HepG2 (cell line): ENCODE data around the gene LOXL4. TPM values are rescaled to one million over a fixed set of nuclear protein-coding genes. Genes with fewer than 3 reads are reported as not detected.

Experiments used
- ATAC-seq: fragments of 200-7000 bp; cut with Tn5 transposase; 3 replicates; pipeline ENCODE4 v1.9.1; 2020; ENCODE audit warnings: mild to moderate bottlenecking, moderate library complexity
- BruUV-seq: library from RNA; stranded (reverse); fragments of 400-500 nt; replicated peaks from 2 replicates; lab custom pipeline; 2021; lab: Mats Ljungman, UMichigan
- CTCF ChIA-PET: fragments of 300-600 bp; formaldehyde crosslinking; extraction: SDS; loops from one replicate; lab custom pipeline; 2021; ENCODE audit warnings: low total read pairs, inconsistent platforms, low intra/inter-chr PET ratio; lab: Yijun Ruan, JAX
- POLR2A ChIA-PET: fragments of 350-600 bp; sonication (Branson Sonifier 250); formaldehyde crosslinking; loops from one replicate; lab custom pipeline; 2020; ENCODE audit warnings: antibody characterized with exemption, inconsistent platforms; lab: Yijun Ruan, JAX
- DNase-seq: peaks from one replicate; pipeline ENCODE4 v3.0.0-alpha.2; 2015; ENCODE audit warnings: low spot score
- FAIRE-seq: peaks from 3 replicates; lab custom pipeline; 2011; peaks lifted over from hg19 to GRCh38; lab: Jason Lieb, UNC
- H2AFZ ChIP-seq: one replicate; pipeline ENCODE4 v1.6.1; 2011; ENCODE audit warnings: low read length, inconsistent platforms
- H3K27ac ChIP-seq: fragments of 300-600 bp; 3 replicates; pipeline ENCODE4 v1.8.0; 2011; ENCODE audit warnings: mixed run types, mild to moderate bottlenecking, mixed read lengths, low read length, inconsistent platforms; ENCODE audit not compliant: insufficient read depth; ENCODE audit errors: extremely low read length
- H3K27me3 ChIP-seq, 2 experiments: fragments of 200-600 bp in 1 of 2; 2 replicates in 1 of 2; 3 replicates in 1 of 2; pipeline versions ENCODE4 v1.6.0 to v1.8.0; 2011; ENCODE audit warnings: low read length in 2 of 2, mild to moderate bottlenecking in 2 of 2, moderate library complexity in 2 of 2, inconsistent platforms in 1 of 2; ENCODE audit not compliant: insufficient read depth in 2 of 2, control insufficient read depth in 1 of 2
- H3K36me3 ChIP-seq, 2 experiments: fragments of 200-600 bp in 1 of 2; replicated peaks in 1 of 2; 2 replicates in 1 of 2; 3 replicates in 1 of 2; pipeline versions ENCODE4 v1.5.1 to v1.8.0; 2011; ENCODE audit warnings: low read length in 2 of 2, inconsistent platforms in 1 of 2; ENCODE audit not compliant: insufficient read depth in 2 of 2, control insufficient read depth in 1 of 2
- H3K4me1 ChIP-seq: 2 replicates; pipeline ENCODE4 v1.5.1; 2012; ENCODE audit warnings: low read length, inconsistent platforms; ENCODE audit not compliant: insufficient read depth
- H3K4me2 ChIP-seq: 2 replicates; pipeline ENCODE4 v1.6.0; 2011; ENCODE audit warnings: low read depth, low read length, inconsistent platforms
- H3K4me3 ChIP-seq, 3 experiments: fragments of 200-600 bp in 1 of 3; sonication (generic), shearing (Covaris generic) in 1 of 3; replicated peaks in 1 of 3; 2 replicates each; pipeline ENCODE4 v1.5.1; 2011 to 2016; ENCODE audit warnings: low read length in 3 of 3, inconsistent platforms in 2 of 3, low read depth in 2 of 3, mild to moderate bottlenecking in 2 of 3, control low read depth in 1 of 3, mixed read lengths in 1 of 3; ENCODE audit not compliant: insufficient read depth in 1 of 3
- H3K79me2 ChIP-seq: one replicate; pipeline ENCODE4 v1.6.1; 2011; ENCODE audit warnings: low read length, inconsistent platforms; ENCODE audit not compliant: insufficient read depth
- H3K9ac ChIP-seq: 2 replicates; pipeline ENCODE4 v1.6.0; 2011; ENCODE audit warnings: mild to moderate bottlenecking, low read depth, low read length, inconsistent platforms; ENCODE audit not compliant: insufficient read depth
- H3K9me3 ChIP-seq: 2 replicates; pipeline ENCODE4 v1.5.1; 2012; ENCODE audit warnings: mild to moderate bottlenecking, low read length
- H4K20me1 ChIP-seq: 2 replicates; pipeline ENCODE4 v1.6.0; 2011; ENCODE audit warnings: inconsistent platforms, mild to moderate bottlenecking, low read length, moderate library complexity; ENCODE audit not compliant: insufficient read depth
- ARID2 ChIP-seq: sonication (generic); formaldehyde crosslinking; IDR thresholded peaks from 2 replicates; pipeline ENCODE4 v1.8.1; 2022; ENCODE audit warnings: mild to moderate bottlenecking, missing genetic modification reagents, borderline replicate concordance
- BCL6 ChIP-seq: IDR thresholded peaks from 2 replicates; pipeline ENCODE4 v1.6.1; 2016; ENCODE audit warnings: missing genetic modification reagents, missing compliant biosample characterization
- CBX5 ChIP-seq: sonication (generic); formaldehyde crosslinking; IDR thresholded peaks from 2 replicates; pipeline ENCODE4 v1.4.0; 2020; ENCODE audit warnings: missing genetic modification reagents, borderline replicate concordance
- CHCHD3 ChIP-seq: sonication (generic); formaldehyde crosslinking; IDR thresholded peaks from 2 replicates; pipeline ENCODE4 v1.8.0; 2022; ENCODE audit warnings: mild to moderate bottlenecking, missing genetic modification reagents, moderate library complexity
- FOXA1 ChIP-seq, 2 experiments: fragments of 450-650 bp in 1 of 2; sonication (generic) in 1 of 2; formaldehyde crosslinking in 1 of 2; IDR thresholded peaks; 2 replicates each; pipeline versions ENCODE4 v1.4.0 to v1.6.1; 2016 to 2020; ENCODE audit warnings: missing genetic modification reagents in 1 of 2
- FOXO1 ChIP-seq: sonication (generic); formaldehyde crosslinking; IDR thresholded peaks from 2 replicates; pipeline ENCODE4 v1.4.0; 2020; ENCODE audit warnings: missing genetic modification reagents
- PPARG ChIP-seq: conservative IDR thresholded peaks from 2 replicates; pipeline ENCODE4 v1.6.1; 2016; ENCODE audit warnings: missing biosample characterization, missing genetic modification reagents
- RAD21 ChIP-seq: fragments of 450-650 bp; formaldehyde crosslinking; IDR thresholded peaks from 2 replicates; pipeline ENCODE4 v1.5.0; 2020; ENCODE audit warnings: mild to moderate bottlenecking
- TGIF2 ChIP-seq: IDR thresholded peaks from 2 replicates; pipeline ENCODE4 v1.6.1; 2016; ENCODE audit warnings: control low read depth, missing compliant biosample characterization
- TRIM24 ChIP-seq: sonication (generic); formaldehyde crosslinking; IDR thresholded peaks from 2 replicates; pipeline ENCODE4 v1.8.0; 2022; ENCODE audit warnings: mild to moderate bottlenecking, missing genetic modification reagents
- XRCC5 ChIP-seq: fragments of 200-400 bp; formaldehyde crosslinking; optimal IDR thresholded peaks from 2 replicates; pipeline ENCODE3; 2017; ENCODE audit warnings: mild to moderate bottlenecking, low read length
- ZFX ChIP-seq: sonication (generic); formaldehyde crosslinking; IDR thresholded peaks from 2 replicates; pipeline ENCODE4 v1.4.0; 2020; ENCODE audit warnings: mild to moderate bottlenecking, low read depth, missing genetic modification reagents, moderate library complexity
- ZNF329 ChIP-seq: sonication (generic); formaldehyde crosslinking; IDR thresholded peaks from 2 replicates; pipeline ENCODE4 v1.9.0; 2021; ENCODE audit warnings: low read depth, mild to moderate bottlenecking, missing genetic modification reagents
- ZNF337 ChIP-seq: sonication (generic); formaldehyde crosslinking; IDR thresholded peaks from 2 replicates; pipeline ENCODE4 v1.5.1; 2020; ENCODE audit warnings: missing genetic modification reagents, low read depth, mild to moderate bottlenecking, borderline replicate concordance
- ZNF44 ChIP-seq: sonication (generic); formaldehyde crosslinking; IDR thresholded peaks from 2 replicates; pipeline ENCODE4 v1.5.1; 2020; ENCODE audit warnings: mild to moderate bottlenecking, missing genetic modification reagents
- ZNF567 ChIP-seq: sonication (generic); formaldehyde crosslinking; IDR thresholded peaks from 2 replicates; pipeline ENCODE4 v1.8.1; 2023; ENCODE audit warnings: mild to moderate bottlenecking, missing genetic modification reagents, borderline replicate concordance
- WGBS: methylation state at CpG from one replicate; pipeline ENCODE4 v1.1.6; 2017; ENCODE audit warnings: low lambda C conversion rate; 5-methylcytosine and 5-hydroxymethylcytosine counted together
- in situ Hi-C: cut with HindIII; loops from 2 replicates; pipeline ENCODE4 v1.10.0; 2017; ENCODE audit warnings: low pct_unique_long_range_greater_than_20kb; ENCODE audit not compliant: extremely low pct_ligation_motif_present
- intact Hi-C: fragments of 100-400 bp; cut with micrococcal nuclease; formaldehyde crosslinking; loops from one replicate; pipeline ENCODE4 v1.10.0; 2022; ENCODE audit not compliant: unreplicated experiment
- polyA plus RNA-seq, 8 experiments: library from polyadenylated mRNA; depleted of rRNA in 3 of 8; stranded (reverse) in 7 of 8; unstranded in 1 of 8; fragments of >200 nt; fragmentation: Illumina TruSeq in 4 of 8; extraction: Trizol in 4 of 8; gene quantifications; 2 replicates each; pipeline versions ENCODE4 v1.2.1 to v1.2.3, GENCODE V29; 2011 to 2016; ENCODE audit warnings: low read depth in 4 of 8, missing spikeins in 1 of 8, mixed read lengths in 1 of 8; ENCODE audit not compliant: insufficient read depth in 1 of 8
- total RNA-seq, 5 experiments: library from RNA; depleted of rRNA; stranded (reverse); fragments of >200 nt; fragmentation: Illumina TruSeq; extraction: Trizol; gene quantifications; 2 replicates each; pipeline ENCODE4 v1.2.3, GENCODE V29; 2016; ENCODE audit warnings: low read depth in 1 of 5
- TF ChIP-seq, protein P1 (sequence below): sonication (generic); formaldehyde crosslinking; IDR thresholded peaks from 2 replicates; pipeline ENCODE4 v1.5.0; 2020; ENCODE audit warnings: mild to moderate bottlenecking, missing genetic modification reagents
- TF ChIP-seq, protein P2 (sequence below): sonication (generic); formaldehyde crosslinking; IDR thresholded peaks from 2 replicates; pipeline ENCODE4 v1.4.0; 2020; ENCODE audit warnings: mild to moderate bottlenecking, missing genetic modification reagents
- TF ChIP-seq, protein P3 (sequence below): sonication (generic); formaldehyde crosslinking; IDR thresholded peaks from 2 replicates; pipeline ENCODE4 v1.4.0; 2020; ENCODE audit warnings: missing genetic modification reagents

LOXL4 gene
- total and polyA plus RNA-seq, 2 of the 13 experiments (the other 11 are each of a cell fraction or from before 2014, with no cell fraction given): 8.8 to 21.1 TPM

DNA sequence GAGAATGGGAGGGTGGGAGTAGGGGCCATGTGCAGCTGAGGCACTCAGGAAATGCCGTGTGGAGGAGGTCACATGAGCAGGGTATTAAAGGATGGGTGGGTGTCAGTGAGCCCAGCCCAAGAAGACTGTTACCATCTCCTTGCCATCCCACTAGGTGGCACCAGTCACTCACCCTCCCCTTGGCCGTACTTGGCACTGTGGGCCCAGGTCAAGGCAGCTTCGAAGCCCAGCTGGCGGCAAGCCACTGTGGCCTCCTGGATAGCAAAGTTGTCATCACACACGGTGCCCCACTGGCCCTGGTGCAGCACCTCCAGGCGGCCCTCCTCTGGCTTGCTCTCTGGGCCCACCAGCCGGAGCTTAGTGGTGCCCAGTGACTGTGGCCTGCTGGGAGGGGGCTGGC is 5.4 kb downstream of the LOXL4 start:
- DNase-seq: no peak
- Histone ChIP-seq H4K20me1 (no peaks in the 10 kb centered on the region), H3K4me3 (no peak overlapping the region), H3K36me3 (no peaks in the 10 kb centered on the region), H3K79me2 (no peaks in the 10 kb centered on the region), H3K4me2 (no peak overlapping the region), H3K27me3 (no peaks in the 10 kb centered on the region), H3K9me3 (no peaks in the 10 kb centered on the region), H3K27ac (no peak overlapping the region), H2AFZ (no peak overlapping the region), H3K4me1 (peaks cover 51% of the 10 kb centered on the region), H3K9ac (no peak overlapping the region)
- peak; percentile 54 for ATAC-seq
- WGBS: 65% methylated on average over 6 of the region's 7 CpGs
- FAIRE-seq: peak; percentile 8
- in situ Hi-C loops (no loop called here), intact Hi-C loops (loop anchor here (1.0 kb wide), 1 partner anchor 47 kb away; no protein-coding TSS in a partner anchor)
- POLR2A ChIA-PET: interaction anchor here (1.6 kb wide), 1 partner anchor 47 kb away, joined by 4 read pairs; no protein-coding TSS in a partner anchor
- BruUV-seq: no TSS peak
- CTCF ChIA-PET: interaction anchor here (2.6 kb wide), 1 partner anchor 46 kb away, joined by 35 read pairs; no protein-coding TSS in a partner anchor
- peak; percentile 41; the same call in 1 of the 2 replicates for TF ChIP-seq ZFX (CRISPR knock-in tag)
- no peak for TF ChIP-seq PPARG (CRISPR knock-in tag)
- no peak for TF ChIP-seq ARID2
- no peak for TF ChIP-seq ZNF44
- TF ChIP-seq, protein P1, sequence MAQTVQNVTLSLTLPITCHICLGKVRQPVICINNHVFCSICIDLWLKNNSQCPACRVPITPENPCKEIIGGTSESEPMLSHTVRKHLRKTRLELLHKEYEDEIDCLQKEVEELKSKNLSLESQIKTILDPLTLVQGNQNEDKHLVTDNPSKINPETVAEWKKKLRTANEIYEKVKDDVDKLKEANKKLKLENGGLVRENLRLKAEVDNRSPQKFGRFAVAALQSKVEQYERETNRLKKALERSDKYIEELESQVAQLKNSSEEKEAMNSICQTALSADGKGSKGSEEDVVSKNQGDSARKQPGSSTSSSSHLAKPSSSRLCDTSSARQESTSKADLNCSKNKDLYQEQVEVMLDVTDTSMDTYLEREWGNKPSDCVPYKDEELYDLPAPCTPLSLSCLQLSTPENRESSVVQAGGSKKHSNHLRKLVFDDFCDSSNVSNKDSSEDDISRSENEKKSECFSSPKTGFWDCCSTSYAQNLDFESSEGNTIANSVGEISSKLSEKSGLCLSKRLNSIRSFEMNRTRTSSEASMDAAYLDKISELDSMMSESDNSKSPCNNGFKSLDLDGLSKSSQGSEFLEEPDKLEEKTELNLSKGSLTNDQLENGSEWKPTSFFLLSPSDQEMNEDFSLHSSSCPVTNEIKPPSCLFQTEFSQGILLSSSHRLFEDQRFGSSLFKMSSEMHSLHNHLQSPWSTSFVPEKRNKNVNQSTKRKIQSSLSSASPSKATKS (CRISPR knock-in tag): no peak
- peak; percentile 55; the same call in 1 of the 2 replicates for TF ChIP-seq CBX5 (CRISPR knock-in tag)
- TF ChIP-seq ZNF337 (CRISPR knock-in tag): no peak
- TF ChIP-seq, protein P2, sequence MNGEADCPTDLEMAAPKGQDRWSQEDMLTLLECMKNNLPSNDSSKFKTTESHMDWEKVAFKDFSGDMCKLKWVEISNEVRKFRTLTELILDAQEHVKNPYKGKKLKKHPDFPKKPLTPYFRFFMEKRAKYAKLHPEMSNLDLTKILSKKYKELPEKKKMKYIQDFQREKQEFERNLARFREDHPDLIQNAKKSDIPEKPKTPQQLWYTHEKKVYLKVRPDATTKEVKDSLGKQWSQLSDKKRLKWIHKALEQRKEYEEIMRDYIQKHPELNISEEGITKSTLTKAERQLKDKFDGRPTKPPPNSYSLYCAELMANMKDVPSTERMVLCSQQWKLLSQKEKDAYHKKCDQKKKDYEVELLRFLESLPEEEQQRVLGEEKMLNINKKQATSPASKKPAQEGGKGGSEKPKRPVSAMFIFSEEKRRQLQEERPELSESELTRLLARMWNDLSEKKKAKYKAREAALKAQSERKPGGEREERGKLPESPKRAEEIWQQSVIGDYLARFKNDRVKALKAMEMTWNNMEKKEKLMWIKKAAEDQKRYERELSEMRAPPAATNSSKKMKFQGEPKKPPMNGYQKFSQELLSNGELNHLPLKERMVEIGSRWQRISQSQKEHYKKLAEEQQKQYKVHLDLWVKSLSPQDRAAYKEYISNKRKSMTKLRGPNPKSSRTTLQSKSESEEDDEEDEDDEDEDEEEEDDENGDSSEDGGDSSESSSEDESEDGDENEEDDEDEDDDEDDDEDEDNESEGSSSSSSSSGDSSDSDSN (CRISPR knock-in tag): 0 out of 2 replicates have a peak, but pooled peaks have one; percentile 29
- TF ChIP-seq XRCC5: peak; percentile 26
- no peak for TF ChIP-seq BCL6 (CRISPR knock-in tag)
- TF ChIP-seq ZNF567: no peak
- TF ChIP-seq FOXA1 (IDR thresholded peaks at IDR 0.05): no peak
- TF ChIP-seq FOXA1 (CRISPR knock-in tag; IDR thresholded peaks at IDR 0.05): 0 out of 2 replicates have a peak, but pooled peaks have one; percentile 14
- TF ChIP-seq CHCHD3: no peak
- TF ChIP-seq FOXO1 (CRISPR knock-in tag): peak; percentile 17; the same call in 1 of the 2 replicates
- no peak for TF ChIP-seq ZNF329 (CRISPR knock-in tag)
- TF ChIP-seq TRIM24 (CRISPR knock-in tag): no peak
- 0 out of 2 replicates have a peak, but pooled peaks have one; percentile 14 for TF ChIP-seq TGIF2
- peak; percentile 85 for TF ChIP-seq RAD21 (CRISPR knock-in tag)
- TF ChIP-seq, protein P3, sequence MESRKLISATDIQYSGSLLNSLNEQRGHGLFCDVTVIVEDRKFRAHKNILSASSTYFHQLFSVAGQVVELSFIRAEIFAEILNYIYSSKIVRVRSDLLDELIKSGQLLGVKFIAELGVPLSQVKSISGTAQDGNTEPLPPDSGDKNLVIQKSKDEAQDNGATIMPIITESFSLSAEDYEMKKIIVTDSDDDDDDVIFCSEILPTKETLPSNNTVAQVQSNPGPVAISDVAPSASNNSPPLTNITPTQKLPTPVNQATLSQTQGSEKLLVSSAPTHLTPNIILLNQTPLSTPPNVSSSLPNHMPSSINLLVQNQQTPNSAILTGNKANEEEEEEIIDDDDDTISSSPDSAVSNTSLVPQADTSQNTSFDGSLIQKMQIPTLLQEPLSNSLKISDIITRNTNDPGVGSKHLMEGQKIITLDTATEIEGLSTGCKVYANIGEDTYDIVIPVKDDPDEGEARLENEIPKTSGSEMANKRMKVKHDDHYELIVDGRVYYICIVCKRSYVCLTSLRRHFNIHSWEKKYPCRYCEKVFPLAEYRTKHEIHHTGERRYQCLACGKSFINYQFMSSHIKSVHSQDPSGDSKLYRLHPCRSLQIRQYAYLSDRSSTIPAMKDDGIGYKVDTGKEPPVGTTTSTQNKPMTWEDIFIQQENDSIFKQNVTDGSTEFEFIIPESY: peak; percentile 32; the same call in 1 of the 2 replicates
